ENCODE data around the gene ADGRF3.
"Not testable (repeated sequence)": the region's sequence is repeated elsewhere in the genome, so short reads cannot be mapped to it uniquely, and the experiment has no call there.

Gene ADGRF3

GRCh38 chr2:26384183-26384582 lies 37.6 kb upstream of the ADGRF3 start:
- in situ Hi-C loops (cut with MboI; ENCODE audit: low pct_unique_long_range_greater_than_20kb, low sequenced_read_pairs, unreplicated experiment), result no loop called here
- no peak for TF ChIP-seq CTCF (IDR thresholded peaks at IDR 0.05; ENCODE audit: extremely low read depth, insufficient read depth, missing control alignments)
- no peak for DNase-seq (ENCODE audit: low spot score)

DNA sequence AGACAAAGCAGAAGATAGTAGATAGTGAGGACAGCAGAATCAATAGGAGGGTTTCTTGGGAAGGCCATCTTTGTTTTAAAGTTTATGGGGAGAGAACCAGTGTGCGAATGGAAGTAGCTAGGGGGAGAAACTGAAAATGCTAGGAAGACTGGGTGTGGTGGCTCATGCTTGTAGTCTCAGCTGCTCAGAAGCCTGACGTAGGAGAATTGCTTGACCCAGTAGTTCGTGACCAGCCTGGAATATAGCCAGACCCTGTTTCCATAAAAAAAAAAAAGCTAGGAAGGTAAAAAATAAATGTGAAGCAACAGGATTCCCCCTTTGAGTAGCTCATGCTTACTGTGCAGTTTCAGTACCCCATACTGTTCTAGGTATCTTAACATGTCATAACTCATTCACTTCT lies 36.0 kb upstream of the ADGRF3 start:
- in situ Hi-C loops (cut with MboI; ENCODE audit: low pct_unique_long_range_greater_than_20kb, low sequenced_read_pairs, unreplicated experiment), result no loop called here
- TF ChIP-seq CTCF (IDR thresholded peaks at IDR 0.05; ENCODE audit: extremely low read depth, insufficient read depth, missing control alignments), result no peak
- DNase-seq (ENCODE audit: low spot score), result no peak

- TF ChIP-seq CTCF (IDR thresholded peaks at IDR 0.05; ENCODE audit: extremely low read depth, insufficient read depth, missing control alignments), result no peak
- DNase-seq (ENCODE audit: low spot score), result no peak
- in situ Hi-C loops (cut with MboI; ENCODE audit: low pct_unique_long_range_greater_than_20kb, low sequenced_read_pairs, unreplicated experiment), result no loop called here
Observed at GRCh38 chr2:26380281-26380680, 33.7 kb upstream of the ADGRF3 start.

GRCh38 chr2:26376799-26377198 lies 30.2 kb upstream of the ADGRF3 start:
- in situ Hi-C loops (cut with MboI; ENCODE audit: low pct_unique_long_range_greater_than_20kb, low sequenced_read_pairs, unreplicated experiment), result no loop called here
- TF ChIP-seq CTCF (IDR thresholded peaks at IDR 0.05; ENCODE audit: extremely low read depth, insufficient read depth, missing control alignments), result no peak
- no peak for DNase-seq (ENCODE audit: low spot score)

- in situ Hi-C loops (cut with MboI; ENCODE audit: low pct_unique_long_range_greater_than_20kb, low sequenced_read_pairs, unreplicated experiment); DNase-seq (ENCODE audit: low spot score): not testable (repeated sequence)
Observed at GRCh38 chr2:26370909-26371308, 24.3 kb upstream of the ADGRF3 start.

DNA sequence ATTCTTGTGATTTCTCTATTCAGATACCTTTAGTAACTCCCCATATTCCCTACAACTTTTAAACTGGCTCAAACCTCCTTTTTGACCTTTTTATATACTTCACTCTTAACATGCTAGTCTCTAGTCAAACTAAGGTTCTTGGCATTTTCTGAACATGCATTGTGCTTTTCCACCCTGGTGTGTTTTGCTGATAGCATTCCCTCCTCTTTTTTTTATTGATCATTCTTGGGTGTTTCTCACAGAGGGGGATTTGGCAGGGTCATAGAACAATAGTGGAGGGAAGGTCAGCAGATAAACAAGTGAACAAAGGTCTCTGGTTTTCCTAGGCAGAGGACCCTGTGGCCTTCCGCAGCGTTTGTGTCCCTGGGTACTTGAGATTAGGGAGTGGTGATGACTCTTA lies 23.1 kb upstream of the ADGRF3 start:
- in situ Hi-C loops (cut with MboI; ENCODE audit: low pct_unique_long_range_greater_than_20kb, low sequenced_read_pairs, unreplicated experiment), result not testable (repeated sequence)

GRCh38 chr2:26366957-26367356 lies 20.4 kb upstream of the ADGRF3 start:
- DNase-seq (ENCODE audit: low spot score), result no peak
- TF ChIP-seq CTCF (IDR thresholded peaks at IDR 0.05; ENCODE audit: extremely low read depth, insufficient read depth, missing control alignments), result no peak
- in situ Hi-C loops (cut with MboI; ENCODE audit: low pct_unique_long_range_greater_than_20kb, low sequenced_read_pairs, unreplicated experiment), result no loop called here

More for the DNA sequence above, 23.1 kb upstream of the ADGRF3 start:
- DNase-seq (ENCODE audit: low spot score), result not testable (repeated sequence)

GRCh38 chr2:26364669-26365068 lies 18.1 kb upstream of the ADGRF3 start:
- no peak for TF ChIP-seq CTCF (IDR thresholded peaks at IDR 0.05; ENCODE audit: extremely low read depth, insufficient read depth, missing control alignments)
- in situ Hi-C loops (cut with MboI; ENCODE audit: low pct_unique_long_range_greater_than_20kb, low sequenced_read_pairs, unreplicated experiment), result no loop called here
- DNase-seq (ENCODE audit: low spot score), result no peak

Data from GM13977 (cell line).